ENCODE measurements around the gene DTYMK.

The DTYMK gene

GRCh38 chr2:241703032-241703604 is 16.5 kb upstream of the DTYMK start:
- DNase-seq (ENCODE audit: low spot score), result no peak

DNA sequence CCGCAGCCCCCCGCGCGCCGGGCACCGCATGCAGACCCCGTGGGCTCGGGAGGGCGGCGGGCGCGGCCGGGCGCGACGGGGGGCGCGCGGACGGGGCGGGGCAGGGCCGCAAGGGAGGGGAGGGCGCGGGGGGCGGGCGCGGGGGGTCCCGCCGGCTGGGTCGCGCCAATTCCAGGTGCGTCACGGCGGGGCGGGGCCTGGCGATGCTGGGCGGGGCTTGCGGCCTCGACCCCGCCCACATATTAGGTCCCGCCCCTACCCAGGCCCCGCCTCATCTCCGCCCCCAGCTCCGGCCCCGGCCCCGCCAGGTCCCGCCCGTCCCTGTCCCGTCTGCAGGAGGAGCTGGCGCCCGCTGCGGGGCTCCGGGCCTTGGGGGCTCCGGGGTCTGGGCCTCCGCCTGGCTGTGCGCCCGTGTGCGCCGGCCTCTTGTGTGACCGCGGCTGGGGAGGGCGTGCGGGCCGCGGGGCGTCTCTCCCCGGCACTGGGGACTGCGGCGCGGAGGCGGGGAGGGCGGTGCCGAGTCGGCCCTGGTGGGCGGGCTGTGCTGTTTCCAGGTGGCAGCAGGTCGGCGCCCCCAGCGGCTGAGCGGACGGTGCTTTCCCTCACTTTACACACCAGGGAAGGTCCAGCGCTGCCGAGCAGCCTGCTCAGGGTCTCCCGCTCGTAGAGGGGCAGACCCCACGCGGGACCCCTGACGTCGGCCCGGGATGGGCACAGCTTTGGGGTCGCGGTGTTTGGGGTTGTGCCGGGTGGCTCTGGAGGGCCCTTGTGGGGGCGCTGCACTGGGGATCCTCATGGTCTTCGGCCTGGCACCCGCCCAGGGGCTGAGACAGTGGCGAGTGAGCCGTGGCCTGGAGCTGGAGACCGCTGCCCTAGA is 15.8 kb upstream of the DTYMK start:
- DNase-seq (ENCODE audit: low spot score), result peak; percentile 88

DNA sequence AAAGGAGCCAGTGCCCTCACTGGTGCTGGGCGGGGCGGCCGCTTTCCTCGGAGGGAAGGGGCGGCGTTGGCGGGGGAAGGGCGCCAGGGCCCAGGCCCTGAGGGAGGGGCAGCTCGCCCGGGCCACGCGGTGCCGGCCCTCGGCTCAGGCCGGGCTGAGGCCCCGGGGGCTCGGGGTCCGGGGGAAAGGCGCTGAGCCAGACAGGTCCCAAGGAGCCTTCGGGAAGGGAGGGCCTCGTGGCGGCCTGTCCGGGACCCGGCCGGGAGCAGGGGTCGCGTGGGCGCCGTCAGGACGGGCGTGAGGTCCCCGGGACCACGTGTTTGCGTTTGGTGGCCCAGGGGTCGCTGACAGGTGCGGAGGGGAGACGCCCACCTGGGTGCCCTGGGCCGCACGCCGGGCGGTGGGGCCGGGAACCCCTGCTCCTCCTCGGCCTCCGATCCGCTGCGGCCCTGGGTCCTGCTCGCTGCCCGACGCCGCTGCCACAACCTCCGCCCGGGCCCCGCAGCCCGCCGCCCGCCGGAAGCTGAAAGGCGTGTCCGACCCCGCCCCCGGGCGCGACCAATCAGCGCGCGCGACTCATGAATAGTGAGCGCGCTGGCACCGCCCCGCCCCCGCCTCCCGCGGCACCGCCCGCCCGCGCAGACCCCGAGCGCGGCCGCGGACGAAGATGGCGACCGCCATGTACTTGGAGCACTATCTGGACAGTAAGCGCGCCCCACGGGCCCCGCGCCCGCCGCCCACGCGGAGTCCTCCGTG is 15.0 kb upstream of the DTYMK start, which contains the start of gene ING5:
Gene ING5 (plus strand): TSS at position 641 of the 756 bp plus-strand sequence. CDS start 27 bp downstream, at position 668.
- peak; percentile 94 for DNase-seq (ENCODE audit: low spot score)

DNA sequence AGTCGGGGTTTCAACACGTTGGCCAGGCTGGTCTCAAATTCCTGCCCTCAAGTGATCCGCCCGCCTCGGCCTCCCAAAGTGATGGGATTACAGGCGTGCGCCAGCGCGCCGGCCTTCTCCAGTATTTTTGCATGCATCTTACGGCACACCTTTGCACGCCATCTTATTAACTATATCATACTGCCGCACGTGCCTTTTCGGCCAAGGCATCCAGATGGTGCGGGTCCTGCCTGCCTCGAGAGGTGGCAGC is 14.5 kb upstream of the DTYMK start:
- no peak for DNase-seq (ENCODE audit: low spot score)

DNA sequence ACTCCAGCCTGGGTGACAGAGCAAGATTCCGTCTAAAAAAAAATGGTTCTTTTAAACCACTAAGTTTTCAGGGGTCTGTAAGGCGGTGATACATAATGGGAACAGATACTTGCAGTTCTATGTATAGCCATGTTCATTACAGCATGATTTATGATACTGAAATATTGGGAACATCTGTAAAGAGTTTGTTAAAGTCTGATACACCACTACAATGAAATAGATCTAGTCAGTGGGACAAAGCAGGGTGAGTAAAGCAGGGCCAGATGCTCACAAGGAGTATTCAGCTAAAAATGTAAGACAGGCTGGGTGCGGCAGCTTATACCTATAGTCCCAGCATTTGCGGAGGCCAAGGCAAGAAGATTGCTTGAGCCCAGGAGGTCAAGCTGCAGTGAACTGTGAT is 9.0 kb upstream of the DTYMK start:
- no peak for DNase-seq (ENCODE audit: low spot score)

GRCh38 chr2:241692448-241692847 is 5.8 kb upstream of the DTYMK start:
- no peak for DNase-seq (ENCODE audit: low spot score)

- no peak for DNase-seq (ENCODE audit: low spot score)
These were observed 3.6 kb upstream of the DTYMK start for GRCh38 chr2:241690202-241690717.

DNA sequence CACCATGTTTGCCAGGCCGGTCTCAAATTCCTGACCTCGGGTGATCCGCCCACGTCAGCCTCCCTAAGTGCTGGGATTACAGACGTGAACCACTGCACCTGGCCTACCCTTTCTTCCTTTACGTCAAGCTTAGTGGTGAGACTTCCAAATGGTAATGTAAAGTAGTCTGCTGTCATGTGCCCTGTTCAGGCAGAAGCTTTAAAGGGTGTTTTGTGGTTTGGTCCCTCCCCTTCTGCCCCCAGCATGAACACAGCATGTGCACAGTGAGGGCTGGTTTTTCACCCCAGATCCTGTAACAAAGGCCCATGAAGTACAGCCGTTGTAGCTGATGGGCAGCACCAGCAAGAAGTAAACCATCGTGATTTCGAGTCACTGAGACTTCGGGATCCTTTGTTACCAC is 2.7 kb upstream of the DTYMK start:
- DNase-seq (ENCODE audit: low spot score), result no peak

DNA sequence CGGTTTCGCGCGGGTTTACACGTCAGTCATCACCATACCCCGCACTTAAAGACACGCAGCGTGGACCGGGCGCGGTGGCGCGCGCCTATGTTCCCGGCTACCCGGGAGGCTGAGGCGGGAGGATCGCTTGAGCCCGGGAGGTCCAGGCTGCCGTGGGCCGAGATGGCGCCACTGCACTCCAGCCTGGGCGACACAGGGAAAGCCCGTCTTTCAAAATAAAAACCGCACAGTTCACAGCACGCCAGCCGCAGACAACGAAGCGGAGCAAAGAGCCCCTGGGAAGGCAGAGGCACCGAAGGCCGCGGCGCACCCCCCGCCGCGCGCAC is 328 bp downstream of the DTYMK start:
- DNase-seq (ENCODE audit: low spot score), result no peak

GRCh38 chr2:241680827-241681599 is 5.6 kb downstream of the DTYMK start:
- DNase-seq (ENCODE audit: low spot score), result no peak

GRCh38 chr2:241680044-241680443 is 6.6 kb downstream of the DTYMK start:
- no peak for DNase-seq (ENCODE audit: low spot score)

GRCh38 chr2:241678784-241679540 is 7.7 kb downstream of the DTYMK start:
- no peak for DNase-seq (ENCODE audit: low spot score)

DNA sequence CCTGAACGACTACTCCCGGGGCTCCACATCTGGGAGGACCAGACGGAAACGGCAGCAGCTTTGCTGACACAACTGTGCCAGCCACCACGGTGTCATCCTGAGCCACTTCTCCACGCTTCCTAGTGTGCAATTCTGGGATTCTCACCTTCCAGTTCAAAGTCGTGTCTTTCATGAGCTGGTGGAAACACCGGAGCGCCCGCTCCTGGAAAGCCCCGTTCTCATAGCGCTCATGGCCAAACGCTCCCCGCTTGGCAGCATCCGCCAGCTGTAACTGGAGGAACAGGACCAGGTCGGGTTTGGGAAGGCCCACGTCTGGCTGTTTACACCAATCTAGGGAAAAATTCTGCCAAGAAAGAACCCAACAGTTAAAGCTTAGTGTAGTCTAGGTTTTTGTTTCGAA is 8.3 kb downstream of the DTYMK start:
- DNase-seq (ENCODE audit: low spot score), result no peak

GRCh38 chr2:241677392-241677791 is 9.2 kb downstream of the DTYMK start:
- DNase-seq (ENCODE audit: low spot score), result no peak

DNA sequence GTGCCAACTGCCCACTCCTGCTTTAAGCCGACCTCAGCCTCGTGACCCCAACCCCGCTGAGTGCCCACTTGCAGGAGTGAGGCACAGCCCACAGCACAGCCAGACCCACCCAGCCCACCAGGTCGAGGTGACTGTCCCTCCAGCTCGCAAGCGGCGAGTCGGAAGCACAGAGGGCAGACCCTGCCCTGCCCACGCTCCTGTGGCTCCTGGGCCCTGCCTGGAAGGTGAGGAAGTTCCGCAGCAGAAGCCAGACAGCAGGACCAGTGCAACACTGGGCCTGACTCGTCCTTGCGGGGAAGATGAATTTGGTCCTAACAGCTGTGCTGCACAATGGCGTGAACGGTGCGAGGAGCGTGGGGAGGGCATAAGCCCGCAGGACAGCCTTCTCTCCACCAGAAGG is 9.9 kb downstream of the DTYMK start:
- no peak for DNase-seq (ENCODE audit: low spot score)

- no peak for DNase-seq (ENCODE audit: low spot score)
These were observed 10.7 kb downstream of the DTYMK start for GRCh38 chr2:241675885-241676284.

- no peak for DNase-seq (ENCODE audit: low spot score)
These were observed 12.6 kb downstream of the DTYMK start for GRCh38 chr2:241673797-241674725.

DNA sequence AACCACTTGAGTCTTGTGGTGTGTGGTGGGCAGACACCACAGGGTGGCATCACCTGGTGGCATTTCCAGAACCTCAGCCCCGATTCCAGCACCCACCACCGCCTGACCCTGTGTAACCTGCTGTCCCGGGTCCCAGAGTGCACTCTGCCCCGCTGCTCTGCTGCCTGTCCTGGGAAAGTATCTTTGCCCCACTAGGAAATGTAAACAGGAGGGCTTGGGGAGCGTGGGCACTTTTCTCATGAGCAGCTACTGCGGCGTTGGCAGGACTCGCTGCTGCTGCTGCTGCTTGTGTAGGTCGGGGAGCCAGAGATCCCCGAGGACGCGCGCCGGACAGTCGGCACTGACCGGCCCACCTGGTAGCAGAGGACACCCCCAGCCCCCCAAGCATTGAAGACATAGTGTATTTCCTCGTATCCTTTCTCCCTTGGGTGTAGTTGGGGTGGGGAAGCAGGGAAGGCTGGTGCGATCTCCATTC is 13.4 kb downstream of the DTYMK start:
- DNase-seq (ENCODE audit: low spot score), result no peak

DNA sequence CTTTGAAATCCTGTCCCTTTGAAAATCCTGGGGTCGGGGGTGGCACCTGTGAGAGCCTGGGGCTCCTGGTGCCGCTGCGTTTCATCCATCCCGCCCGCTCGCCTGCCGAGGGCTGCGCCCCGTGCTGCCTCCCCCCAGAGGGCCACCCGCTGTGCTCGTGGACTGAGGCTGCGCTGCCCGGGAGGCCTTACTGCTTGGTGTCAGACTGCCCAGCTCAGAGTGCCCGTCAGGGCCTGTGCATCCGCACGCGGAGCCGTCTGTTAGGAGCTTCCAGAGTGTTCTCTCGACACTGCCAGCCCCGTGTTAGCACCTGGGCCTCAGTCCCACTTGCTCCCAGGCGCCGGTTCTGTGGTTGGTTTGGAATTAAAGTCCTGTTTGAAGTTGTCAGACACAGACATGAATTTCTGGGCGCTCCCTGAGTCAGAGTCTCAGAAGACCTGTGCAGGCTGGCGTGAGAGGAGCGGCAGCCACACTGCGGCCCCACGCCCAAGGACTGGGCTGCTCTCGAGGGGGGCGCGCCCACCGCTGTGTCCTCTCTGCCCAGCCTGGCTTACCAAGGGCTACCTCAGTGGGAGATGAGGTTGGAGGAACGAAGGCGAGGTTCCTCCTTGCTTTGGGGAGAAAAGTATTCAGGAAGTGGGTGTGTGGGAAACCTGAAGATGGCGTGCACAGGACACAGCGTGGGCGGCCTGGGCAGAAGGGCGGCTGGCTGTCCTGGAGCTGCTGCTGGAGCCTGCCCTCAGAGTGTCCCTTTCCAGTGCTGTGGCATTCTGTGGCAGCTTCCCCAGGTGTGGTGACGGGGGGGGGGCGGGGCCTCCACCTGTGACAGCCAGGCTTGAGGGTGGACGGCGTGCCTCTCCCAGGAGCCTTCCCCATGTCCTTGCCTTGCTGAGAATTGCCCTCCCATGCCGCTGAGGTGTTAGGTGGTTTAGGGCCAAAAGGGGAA is 14.1 kb downstream of the DTYMK start:
- DNase-seq (ENCODE audit: low spot score), result no peak
